OCI-LY3 (cell line): ENCODE data around the gene GSG1L.

Experiments
- H2AFZ ChIP-seq: fragments of 200-600, 300-600 bp; shearing (Covaris generic); 2 replicates; pipeline ENCODE4 v1.6.0; 2014; ENCODE audit warnings: antibody characterized with exemption, low read depth, low read length
- H3K27ac ChIP-seq: fragments of 200-600, 300-600 bp; sonication (generic); 2 replicates; pipeline ENCODE4 v1.5.1; 2014; ENCODE audit warnings: mild to moderate bottlenecking, low read length, moderate library complexity, mixed read lengths
- H3K27me3 ChIP-seq: fragments of 200-600, 300-600 bp; sonication (generic); 2 replicates; pipeline ENCODE4 v1.6.1; 2014; ENCODE audit warnings: low read depth, low read length, mixed read lengths
- H3K36me3 ChIP-seq: fragments of 200-600, 300-600 bp; sonication (generic); replicated peaks from 2 replicates; pipeline ENCODE3; 2014; ENCODE audit warnings: low read depth, low read length, mixed read lengths
- H3K4me1 ChIP-seq: fragments of 300-600, 200-600 bp; sonication (generic); 2 replicates; pipeline ENCODE4 v1.6.1; 2014; ENCODE audit warnings: low read length, mixed read lengths
- H3K4me2 ChIP-seq: fragments of 200-600, 300-600 bp; sonication (generic); 2 replicates; pipeline ENCODE4 v1.6.1; 2014; ENCODE audit warnings: low read length, mixed read lengths
- H3K4me3 ChIP-seq: fragments of 300-600, 200-600 bp; sonication (generic); 2 replicates; pipeline ENCODE4 v1.5.1; 2014; ENCODE audit warnings: antibody characterized with exemption, mild to moderate bottlenecking, low read length, moderate library complexity
- H3K79me2 ChIP-seq: fragments of 300-600, 200-600 bp; shearing (Covaris generic); 2 replicates; pipeline ENCODE4 v1.6.1; 2014; ENCODE audit warnings: mild to moderate bottlenecking, low read length, mixed read lengths
- H3K9ac ChIP-seq: fragments of 300-600, 200-600 bp; shearing (Covaris generic); 2 replicates; pipeline ENCODE4 v1.6.0; 2014; ENCODE audit warnings: mild to moderate bottlenecking, low read length, moderate library complexity
- H3K9me3 ChIP-seq: fragments of 200-600, 300-600 bp; shearing (Covaris generic); 2 replicates; pipeline ENCODE4 v1.6.1; 2014; ENCODE audit warnings: low read length, mixed read lengths; ENCODE audit not compliant: insufficient read depth
- H4K20me1 ChIP-seq: fragments of 200-600, 300-600 bp; sonication (generic); 2 replicates; pipeline ENCODE4 v1.6.1; 2016; ENCODE audit warnings: low read length, mixed read lengths; ENCODE audit not compliant: insufficient read depth
- EZH2phosphoT487 ChIP-seq: fragments of 200-600 bp; shearing (Covaris generic); IDR thresholded peaks from 2 replicates; pipeline ENCODE4 v1.6.1; 2018; ENCODE audit warnings: antibody characterized with exemption, mixed run types, low read depth
- TF ChIP-seq, protein P1 (sequence below): fragments of 200-600, 300-600 bp; sonication (generic); IDR thresholded peaks from 2 replicates; pipeline ENCODE4 v1.5.1; 2014; ENCODE audit warnings: antibody characterized with exemption, low read length, low read depth

The GSG1L gene

DNA sequence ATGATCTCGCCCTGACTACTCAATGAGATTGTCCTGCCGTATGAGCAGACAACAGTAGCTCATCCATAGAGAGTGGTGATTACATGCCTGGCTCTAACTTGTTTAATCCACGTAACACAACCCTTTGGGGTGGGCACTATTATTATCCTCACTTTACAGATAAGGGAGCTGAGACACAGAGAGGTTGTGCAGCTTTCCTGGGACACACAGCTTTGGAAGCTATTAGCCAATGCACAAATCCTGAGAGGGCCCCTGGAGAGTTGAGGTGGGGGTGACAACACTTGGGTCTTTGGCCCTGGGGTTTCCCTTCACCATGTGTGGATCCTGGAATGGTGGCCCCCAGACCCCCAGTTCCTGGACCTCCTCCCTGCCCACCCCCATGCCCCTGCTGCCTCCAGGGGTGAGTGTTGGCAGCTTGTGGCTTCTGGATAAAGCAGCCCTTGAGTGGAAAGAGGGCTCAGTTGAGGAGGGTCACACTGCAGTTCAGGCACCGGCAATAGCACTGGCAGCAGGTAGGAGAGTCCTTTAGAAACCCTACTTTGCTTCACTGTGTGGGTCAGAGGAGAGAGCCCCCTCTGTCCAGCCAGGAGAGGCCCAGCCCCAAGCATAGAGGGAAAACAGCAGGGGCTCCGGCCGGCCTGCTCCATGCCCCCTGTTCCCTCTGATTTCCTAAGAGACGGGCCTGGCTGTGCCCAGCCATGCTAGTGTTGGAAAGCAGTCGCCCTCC, 282.9 kb downstream of the GSG1L start:
- Histone ChIP-seq H3K4me2 (no peak overlapping the region), H3K27ac (no peak overlapping the region), H3K4me1 (no peaks in the 10 kb centered on the region), H3K9ac (no peak overlapping the region), H3K9me3 (no peaks in the 10 kb centered on the region), H2AFZ (no peak overlapping the region), H3K79me2 (no peaks in the 10 kb centered on the region), H3K36me3 (no peaks in the 10 kb centered on the region), H3K4me3 (no peak overlapping the region), H3K27me3 (no peaks in the 10 kb centered on the region), H4K20me1 (no peaks in the 10 kb centered on the region)
- TF ChIP-seq, protein P1, sequence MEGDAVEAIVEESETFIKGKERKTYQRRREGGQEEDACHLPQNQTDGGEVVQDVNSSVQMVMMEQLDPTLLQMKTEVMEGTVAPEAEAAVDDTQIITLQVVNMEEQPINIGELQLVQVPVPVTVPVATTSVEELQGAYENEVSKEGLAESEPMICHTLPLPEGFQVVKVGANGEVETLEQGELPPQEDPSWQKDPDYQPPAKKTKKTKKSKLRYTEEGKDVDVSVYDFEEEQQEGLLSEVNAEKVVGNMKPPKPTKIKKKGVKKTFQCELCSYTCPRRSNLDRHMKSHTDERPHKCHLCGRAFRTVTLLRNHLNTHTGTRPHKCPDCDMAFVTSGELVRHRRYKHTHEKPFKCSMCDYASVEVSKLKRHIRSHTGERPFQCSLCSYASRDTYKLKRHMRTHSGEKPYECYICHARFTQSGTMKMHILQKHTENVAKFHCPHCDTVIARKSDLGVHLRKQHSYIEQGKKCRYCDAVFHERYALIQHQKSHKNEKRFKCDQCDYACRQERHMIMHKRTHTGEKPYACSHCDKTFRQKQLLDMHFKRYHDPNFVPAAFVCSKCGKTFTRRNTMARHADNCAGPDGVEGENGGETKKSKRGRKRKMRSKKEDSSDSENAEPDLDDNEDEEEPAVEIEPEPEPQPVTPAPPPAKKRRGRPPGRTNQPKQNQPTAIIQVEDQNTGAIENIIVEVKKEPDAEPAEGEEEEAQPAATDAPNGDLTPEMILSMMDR, result no peak
- TF ChIP-seq EZH2phosphoT487, result no peak

DNA sequence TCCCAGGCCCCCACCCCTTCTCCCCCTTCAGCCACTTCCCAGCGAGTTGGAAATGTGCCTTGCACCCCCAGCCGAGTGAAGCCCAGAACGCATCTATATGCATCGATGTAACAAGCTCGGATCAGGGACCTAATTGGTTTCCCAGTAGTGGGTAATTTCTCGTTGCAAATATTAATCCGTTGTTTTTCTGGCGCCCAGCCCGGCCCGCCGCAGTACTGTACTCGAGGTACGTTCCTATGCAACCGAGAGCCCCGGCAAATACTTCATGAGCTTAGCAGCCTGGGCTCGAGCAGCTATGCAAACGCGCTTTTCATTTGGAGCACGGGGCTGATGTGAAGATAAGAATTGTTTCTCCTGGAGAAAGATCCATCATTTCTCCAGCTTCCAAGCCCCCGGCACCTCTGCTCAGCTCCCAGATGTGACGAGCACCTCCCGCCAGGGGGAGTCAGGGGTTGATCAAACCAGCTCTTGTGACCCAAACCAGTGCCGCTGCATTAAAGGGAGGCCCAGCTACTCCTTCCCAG, 283.8 kb downstream of the GSG1L start:
- no peak overlapping the region for H3K4me3 ChIP-seq
- H3K27ac ChIP-seq, result no peak overlapping the region
- H2AFZ ChIP-seq, result no peak overlapping the region
- TF ChIP-seq, protein P1, result peak; percentile 21; the same call in 1 of the 2 replicates
- TF ChIP-seq EZH2phosphoT487, result no peak
- H3K36me3 ChIP-seq, result no peaks in the 10 kb centered on the region
- no peaks in the 10 kb centered on the region for H3K9me3 ChIP-seq
- H3K79me2 ChIP-seq, result no peaks in the 10 kb centered on the region
- H3K4me2 ChIP-seq, result no peak overlapping the region
- no peak overlapping the region for H3K9ac ChIP-seq
- H3K4me1 ChIP-seq, result no peaks in the 10 kb centered on the region
- no peaks in the 10 kb centered on the region for H4K20me1 ChIP-seq
- H3K27me3 ChIP-seq, result no peaks in the 10 kb centered on the region

DNA sequence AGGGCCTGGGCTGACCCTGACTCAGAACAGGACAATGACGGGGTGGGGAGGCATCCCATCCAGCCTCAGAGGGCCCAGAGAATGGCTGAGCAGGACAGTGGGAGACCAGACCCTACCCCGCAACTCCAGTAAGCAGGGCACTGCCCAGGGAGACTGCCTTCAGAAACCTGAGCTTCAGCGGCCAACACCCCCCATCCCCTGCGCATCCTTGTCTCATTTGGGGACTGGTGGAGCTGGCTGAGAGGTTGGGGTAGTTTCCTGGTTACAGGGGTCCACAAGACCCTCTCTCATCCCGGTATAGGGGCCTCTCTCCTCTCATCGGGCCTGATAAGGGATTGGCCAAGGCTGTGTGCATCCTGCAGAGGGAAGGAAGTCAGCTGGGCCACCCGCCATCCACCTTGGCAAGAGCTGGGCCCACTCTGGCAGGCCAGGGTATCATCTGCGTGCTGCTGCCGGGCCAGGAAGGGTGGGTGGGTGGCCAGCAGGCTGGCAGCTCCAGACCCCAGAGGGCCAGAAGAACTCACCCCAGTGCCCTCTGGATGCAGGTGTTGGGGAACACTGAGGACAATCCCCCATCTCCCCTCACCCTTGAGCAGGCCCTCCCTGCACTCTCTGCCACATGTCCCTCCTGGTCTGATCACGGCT, 284.5 kb downstream of the GSG1L start:
- Histone ChIP-seq H3K27ac (no peak overlapping the region), H3K9me3 (no peaks in the 10 kb centered on the region), H3K4me2 (no peak overlapping the region)

More for the DNA sequence above, 284.5 kb downstream of the GSG1L start:
- H3K79me2 ChIP-seq, result no peaks in the 10 kb centered on the region
- no peaks in the 10 kb centered on the region for H3K27me3 ChIP-seq
- H3K36me3 ChIP-seq, result no peaks in the 10 kb centered on the region
- H4K20me1 ChIP-seq, result no peaks in the 10 kb centered on the region
- no peak overlapping the region for H3K4me3 ChIP-seq
- H3K4me1 ChIP-seq, result no peaks in the 10 kb centered on the region
- H3K9ac ChIP-seq, result no peak overlapping the region
- H2AFZ ChIP-seq, result no peak overlapping the region
- TF ChIP-seq EZH2phosphoT487, result no peak
- TF ChIP-seq, protein P1, result no peak
